HG03354 (cell line): ENCODE results near the gene GNPDA2.
"Not testable (repeated sequence)": the region's sequence is repeated elsewhere in the genome, so short reads cannot be mapped to it uniquely, and the experiment has no call there.

Experiments used
- ATAC-seq: cut with Tn5 transposase; IDR thresholded peaks from one replicate; pipeline ENCODE4 v1.9.1; 2021; ENCODE audit warnings: mild to moderate bottlenecking; ENCODE audit not compliant: unreplicated experiment, poor library complexity, severe bottlenecking

Gene GNPDA2

DNA sequence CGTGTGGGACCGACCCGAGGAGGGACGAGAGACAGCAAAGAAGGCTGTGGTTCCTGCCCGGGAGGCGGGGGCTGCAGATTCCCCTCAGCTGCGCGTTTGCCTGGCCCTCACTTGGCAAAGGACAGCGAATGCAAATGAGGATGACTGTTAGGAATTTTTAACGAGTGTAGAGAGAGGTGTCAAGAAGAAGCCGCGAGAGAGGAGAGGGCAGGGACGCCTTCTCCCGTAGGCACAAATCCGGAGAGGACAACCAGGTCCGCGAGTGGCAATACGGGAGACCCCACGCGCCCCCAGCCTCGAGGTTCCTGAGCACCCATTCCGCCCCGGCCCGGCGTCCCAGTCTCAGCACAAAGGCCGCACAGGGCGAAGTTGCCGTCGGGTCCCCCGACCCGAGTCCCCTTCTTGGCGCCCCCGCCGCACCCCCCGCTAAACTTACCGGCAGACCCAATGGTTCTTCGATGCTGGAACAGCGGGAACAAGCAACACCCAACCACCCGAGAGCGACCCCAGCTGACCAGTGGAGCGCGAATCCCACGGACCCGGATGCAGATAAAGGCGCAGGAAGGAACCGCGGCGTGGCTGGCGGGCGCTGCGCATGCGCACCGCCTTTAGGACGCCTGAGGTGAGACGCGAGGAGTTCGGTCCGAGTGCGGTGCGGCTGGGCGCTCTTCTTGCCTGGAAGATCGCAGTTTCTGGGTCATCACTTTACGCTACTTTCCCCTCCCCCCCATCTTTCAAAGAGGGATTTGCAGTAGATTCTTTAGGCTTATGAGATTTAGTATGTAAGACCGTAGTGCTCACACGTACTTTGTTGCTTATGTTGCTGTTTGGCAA lies at the start of gene GNPDA2:
GNPDA2 (minus strand) TSS at position 519 of the 834 bp plus-strand sequence. CDS start 4,349 bp downstream, outside the sequence.
- peak; percentile 93 for ATAC-seq

DNA sequence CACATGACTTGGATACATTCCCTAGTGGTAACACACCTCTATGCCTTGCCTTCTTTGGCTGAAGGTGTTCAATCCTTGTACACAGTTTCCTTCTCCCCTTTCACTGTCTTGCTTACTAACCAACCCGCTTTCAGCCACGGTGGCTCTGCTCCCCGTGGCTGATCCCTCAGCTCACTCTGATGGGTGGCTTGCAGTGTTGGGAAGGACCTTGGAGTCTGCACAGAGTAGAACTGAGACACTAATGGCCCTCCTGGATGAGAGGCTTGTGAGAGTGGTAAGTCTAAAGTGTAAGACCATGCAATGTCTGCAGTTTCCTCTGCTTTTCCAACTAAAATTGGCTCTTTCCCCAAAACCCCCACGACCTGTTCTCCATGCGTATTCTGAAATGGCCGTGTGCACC lies 46.0 kb upstream of the GNPDA2 start:
- no peak for ATAC-seq

DNA sequence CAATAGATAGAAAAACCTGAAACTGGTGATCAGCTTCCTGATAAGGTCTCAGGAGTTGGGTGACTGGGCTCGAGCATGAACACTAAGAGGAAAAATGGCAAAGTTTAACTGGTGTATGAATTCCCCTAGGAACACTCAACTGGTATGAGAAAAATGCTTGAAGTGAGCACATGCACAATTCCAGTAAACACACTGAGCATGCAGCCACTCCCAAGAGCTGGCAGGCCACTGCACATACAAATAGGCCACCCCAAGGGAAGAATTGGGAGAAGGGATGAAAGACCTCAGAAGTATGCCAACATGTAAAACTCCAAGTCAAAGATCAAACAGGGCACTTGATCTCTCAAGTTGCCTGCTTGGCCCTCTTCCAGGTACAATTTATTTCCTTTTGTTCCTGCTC lies 45.4 kb upstream of the GNPDA2 start:
- ATAC-seq: no peak

DNA sequence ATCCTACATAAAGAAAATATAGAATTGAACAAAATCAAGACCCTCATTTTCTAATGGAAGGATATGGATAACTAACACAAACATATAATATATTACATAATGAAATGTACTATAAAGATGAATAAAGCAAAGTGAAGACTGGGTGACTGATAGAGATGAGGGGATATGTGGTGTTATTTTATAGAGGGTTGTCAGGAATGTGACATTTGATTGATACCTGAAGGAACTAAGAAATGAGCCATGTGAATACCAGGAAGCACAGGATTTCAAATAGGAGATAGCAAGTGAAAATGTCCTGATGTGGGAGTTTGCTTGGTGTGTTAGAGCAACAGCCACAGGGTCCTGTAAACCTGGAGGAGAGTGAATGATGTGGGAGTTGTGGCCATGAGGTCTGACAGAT lies 40.1 kb upstream of the GNPDA2 start:
- no peak for ATAC-seq

DNA sequence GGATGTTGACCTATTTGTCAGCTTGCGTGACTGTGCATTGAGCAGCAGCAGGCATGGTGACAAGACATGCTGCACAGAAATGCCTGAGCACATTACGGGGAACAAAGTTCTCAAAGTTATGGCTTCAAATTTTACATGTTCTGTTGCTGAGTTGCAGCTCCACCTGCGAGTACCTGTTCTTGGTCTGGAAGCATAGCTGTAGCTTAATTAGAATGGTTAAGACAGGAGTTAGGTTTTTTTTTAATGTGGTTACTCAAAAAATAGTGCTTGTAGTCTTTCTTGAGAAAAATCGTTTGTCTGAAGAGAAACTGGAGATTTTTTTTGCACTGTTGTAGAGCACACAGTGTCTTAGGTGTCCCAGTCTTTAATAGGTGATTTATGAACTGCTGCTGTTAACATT lies 38.8 kb upstream of the GNPDA2 start:
- ATAC-seq: no peak

DNA sequence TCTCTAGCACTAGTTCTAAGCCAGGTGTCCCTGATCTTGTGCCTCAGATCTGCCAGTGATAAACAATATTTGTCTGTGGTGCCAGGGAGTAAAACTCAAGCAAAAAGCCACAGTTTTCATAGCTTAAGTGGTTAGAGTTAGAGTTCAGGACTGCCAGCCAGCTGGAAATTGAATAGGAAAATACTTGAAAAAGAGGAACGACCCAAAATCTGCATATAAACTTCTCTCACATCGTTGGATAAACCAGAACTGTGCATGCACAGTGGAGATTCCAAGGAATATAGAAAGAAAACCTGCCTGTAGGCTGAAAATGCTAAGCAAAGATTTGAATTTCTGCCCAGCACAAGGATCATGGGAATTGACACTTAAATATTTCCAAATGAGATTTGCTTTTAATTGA lies 35.0 kb upstream of the GNPDA2 start:
- no peak for ATAC-seq

DNA sequence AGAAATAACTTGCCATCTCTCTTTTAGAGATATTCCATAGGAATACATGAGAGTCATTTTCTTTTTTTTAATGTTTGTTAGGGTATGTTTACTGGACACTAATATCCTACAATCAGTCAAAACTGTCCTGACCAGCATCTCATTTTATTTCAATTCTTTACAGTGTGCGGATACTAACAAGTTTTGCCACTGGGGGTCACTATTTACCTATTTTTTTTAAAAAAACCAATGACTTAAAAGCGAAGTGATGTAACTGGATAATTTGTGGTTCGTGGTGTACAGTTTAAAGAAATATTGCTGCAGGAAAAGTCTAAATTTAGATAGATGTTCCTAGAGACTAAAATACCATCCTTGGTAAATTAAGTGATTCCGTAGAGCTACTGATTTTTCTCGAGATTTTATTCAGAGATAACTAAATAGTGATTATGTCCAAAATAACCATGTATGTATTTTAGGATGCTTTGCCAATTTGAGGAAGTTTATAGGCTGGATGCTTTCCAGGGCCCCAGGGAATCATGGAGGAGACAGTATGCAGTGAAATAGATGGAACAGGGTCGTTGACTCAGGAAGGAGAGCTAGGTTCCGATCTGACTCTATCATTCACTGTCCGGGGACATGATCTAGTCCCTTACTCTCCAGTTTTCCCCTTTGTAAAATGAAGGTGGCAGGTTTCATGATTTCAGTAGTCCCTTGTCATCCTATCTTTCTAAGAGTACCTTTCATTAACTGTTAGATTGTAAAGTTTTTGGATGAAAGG lies 34.0 kb upstream of the GNPDA2 start:
- peak; percentile 92 for ATAC-seq

DNA sequence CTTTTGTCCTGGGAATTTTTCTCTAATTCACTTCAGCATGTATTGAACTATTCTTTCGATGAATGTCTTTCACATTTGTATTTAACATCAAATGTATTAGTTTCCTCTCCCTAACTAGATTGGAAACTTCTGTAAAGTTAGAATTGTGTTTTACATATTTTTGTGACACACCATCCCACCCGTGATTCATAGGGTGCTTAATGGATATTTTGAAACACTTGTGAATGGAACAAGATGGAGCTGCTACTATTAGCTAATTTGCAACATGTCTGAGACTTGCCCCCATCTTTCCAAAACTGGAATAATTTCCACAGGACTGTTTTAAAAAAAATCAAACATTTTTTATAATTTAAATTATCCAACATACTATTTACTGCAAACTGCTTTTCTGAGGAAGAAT lies 30.2 kb upstream of the GNPDA2 start:
- ATAC-seq: no peak

DNA sequence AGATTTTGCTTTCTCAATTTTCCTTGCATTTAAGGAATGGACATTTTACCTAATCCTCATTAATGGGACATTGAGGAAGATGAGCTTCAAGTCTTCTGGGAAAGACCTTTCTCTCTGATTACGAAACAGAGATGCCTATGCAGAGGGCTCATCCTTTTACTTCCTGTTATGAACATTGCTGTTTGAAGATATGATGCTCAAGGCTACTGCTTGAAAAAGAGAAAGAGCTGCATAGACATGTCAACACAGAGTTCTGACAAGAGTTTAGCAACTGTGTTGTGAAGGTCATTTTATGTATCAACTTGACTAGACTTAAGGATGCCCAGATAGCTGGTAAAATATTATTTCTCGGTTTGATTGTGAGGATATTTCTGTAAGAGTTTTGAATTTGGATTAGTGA lies 13.8 kb upstream of the GNPDA2 start:
- ATAC-seq: no peak

DNA sequence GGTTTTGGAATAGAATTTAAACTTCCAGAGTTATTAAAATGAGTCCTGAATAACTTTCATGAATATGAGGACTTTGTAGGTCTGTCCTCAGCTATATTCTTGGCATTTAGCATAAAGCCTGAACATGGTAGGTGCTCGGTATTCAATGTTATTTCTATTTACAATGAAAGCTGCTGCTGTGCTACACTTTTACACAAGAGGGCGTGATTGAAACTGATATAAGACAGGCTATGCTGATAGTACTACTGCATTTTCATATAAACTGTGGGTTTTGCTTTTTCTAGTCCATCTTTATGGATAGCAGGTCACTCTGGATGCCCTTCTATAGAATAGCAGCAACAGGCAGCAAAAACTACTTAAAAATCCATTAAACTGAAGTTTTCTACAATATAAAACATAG lies 12.3 kb upstream of the GNPDA2 start:
- ATAC-seq: no peak

DNA sequence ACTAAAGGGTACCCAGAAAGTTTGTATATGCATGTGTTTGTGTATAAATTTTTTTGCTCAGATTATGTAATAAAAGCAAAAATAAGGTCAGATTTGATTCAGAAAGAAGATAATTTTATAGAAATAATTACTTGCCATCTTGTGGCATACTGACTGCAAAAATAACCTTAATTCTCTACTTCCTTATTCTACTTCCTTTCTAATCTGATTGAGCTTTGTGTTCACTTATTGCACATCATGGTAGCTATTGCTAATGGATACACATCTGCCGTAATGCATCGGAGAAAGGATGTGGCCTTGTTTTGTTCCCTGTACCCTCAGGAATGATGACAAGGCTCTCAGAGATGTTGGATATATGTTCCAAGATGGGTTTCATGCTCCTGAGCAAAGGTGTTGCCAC lies 10.5 kb upstream of the GNPDA2 start:
- ATAC-seq: no peak

DNA sequence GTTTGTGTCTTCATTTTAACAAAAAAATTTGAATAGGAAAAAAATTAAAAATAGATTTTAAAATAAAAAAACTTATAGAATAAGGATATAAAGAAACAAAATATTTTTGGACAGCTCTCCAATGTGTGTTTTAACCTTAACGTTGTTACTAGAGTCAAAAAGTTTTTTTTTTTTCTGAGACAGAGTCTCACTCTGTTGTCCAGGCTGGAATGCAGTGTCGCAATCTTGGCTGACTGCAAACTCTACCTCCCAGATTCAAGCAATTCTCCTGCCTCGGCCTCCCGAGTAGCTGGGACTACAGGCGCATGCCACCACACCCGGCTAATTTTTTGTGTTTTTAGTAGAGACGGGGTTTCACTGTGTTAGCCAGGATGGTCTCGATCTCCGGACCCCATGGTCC lies 2.3 kb upstream of the GNPDA2 start:
- not testable (repeated sequence) for ATAC-seq

DNA sequence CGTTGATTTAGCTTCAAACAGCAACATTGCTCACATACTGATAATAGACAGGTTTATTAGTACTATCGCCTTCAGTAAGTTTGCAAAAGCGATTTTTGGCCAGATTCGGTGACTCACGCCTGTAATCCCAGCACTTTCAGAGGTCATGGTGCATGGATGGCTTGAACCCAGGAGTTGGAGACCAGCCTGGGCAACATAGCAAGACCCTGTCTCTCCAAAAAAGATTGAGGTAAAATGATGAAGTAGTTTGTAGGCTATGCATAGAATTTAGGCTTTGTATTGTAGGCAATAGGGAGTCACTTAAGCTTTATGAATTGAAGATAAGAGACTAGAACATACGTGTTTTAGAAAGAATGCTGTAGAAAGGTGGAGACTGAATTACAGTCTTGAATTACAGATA lies 1.1 kb upstream of the GNPDA2 start:
- no peak for ATAC-seq

DNA sequence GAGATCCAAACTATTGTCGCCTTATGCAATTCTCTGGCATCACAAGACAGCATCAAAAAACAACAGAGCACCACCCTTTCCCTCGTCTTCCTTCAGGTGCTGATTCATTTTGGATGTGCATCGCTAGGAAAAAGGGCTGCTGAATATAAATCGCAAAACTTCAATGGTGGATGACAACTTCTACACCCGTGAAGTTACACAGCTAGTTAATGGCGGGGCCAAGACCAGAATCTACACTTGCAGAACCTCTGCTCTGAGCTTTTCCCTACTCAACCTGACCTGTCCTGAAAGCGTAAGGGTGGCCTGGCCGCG lies 674 bp downstream of the GNPDA2 start:
- no peak for ATAC-seq

DNA sequence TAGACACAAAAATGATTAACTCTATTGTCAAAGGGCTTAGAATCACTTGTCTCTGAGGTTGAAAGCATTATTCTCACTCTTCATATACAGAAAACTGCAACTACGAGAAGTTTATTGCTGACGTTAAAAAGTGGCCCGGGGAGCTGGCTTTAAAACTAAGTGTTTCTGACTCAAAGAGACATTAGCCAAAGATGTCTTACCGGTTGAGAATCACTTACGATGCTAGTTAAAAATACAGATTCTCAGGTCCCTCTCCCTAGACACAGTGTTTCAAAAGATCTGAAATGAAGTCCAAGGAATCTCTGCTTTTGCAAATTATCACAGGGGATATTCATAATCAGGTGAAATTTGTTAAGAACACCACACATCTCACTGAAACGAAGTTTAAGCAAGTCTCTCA lies 1.2 kb downstream of the GNPDA2 start:
- ATAC-seq: no peak

DNA sequence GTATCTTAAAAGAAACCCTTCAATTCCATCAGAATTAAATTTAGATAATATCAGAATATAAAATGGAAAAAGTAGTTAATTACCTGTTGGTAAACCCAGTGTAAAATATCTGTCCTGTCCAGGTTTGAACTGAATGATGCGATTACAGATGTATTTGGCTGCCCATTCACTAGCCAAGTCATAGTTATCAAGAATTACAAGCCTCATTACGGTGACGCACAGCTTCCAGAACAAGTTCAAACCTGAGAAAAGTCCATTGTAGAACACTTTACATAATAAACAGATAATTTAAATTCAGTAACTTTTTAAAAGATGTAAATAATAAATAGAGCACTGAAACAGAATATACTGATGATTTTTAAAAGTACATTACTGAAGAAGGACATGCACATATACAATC lies 4.4 kb downstream of the GNPDA2 start:
- no peak for ATAC-seq

DNA sequence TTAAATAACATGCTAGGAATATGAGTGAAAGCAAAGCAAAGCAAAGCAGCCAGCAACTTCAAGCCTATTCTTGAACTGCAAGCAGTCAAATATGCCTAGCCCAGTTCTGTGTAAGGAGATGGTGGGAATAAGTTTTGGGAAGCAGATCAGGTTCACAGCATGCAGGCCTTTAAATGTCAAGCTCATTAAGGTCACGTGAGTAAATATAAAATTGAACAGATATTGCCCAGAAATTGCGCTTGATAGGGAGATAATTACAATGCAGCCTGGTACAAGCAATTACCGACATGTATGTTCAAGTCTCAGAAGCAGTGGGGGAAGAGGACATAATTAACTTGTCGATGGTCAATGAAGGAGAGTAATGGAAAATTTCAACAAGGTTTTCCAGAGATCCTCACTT lies 6.0 kb downstream of the GNPDA2 start:
- no peak for ATAC-seq

DNA sequence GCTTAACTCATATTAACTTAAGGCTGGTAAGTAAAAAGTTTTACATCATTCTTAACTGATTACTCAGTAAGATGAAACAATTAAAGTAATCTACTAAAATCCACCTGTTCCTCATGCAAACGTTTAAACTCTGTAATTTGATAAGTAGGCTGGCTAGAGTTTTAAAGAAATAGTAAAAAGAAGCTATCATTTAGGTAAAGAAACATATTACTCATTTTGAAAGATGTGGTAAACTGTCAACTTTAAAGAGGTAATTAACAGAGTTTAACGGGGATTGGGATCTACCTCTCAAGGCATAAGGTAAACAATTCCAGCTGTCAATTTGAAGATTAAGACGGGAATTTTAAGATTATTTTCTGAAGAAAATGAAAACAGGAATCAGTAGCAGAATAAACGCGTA lies 9.8 kb downstream of the GNPDA2 start:
- no peak for ATAC-seq

DNA sequence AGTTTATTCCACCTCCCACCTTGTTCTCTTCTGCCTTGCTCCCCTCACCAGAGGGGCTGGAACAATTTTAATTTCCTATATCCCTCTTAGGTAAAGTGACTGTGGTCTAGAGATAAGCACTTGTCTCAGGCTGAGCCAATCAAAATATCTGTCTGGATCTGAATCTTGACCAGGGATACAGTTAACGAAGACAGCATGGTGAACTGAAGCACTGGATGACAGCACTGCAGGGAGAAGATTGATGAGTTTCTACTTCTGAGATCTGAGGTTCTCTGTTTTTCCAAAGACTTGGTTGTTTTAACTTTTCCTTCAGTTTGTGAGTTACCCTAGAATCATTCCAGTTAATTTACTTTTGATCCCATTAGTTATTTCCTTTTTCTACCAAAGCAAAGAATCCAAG lies 13.2 kb downstream of the GNPDA2 start:
- no peak for ATAC-seq

DNA sequence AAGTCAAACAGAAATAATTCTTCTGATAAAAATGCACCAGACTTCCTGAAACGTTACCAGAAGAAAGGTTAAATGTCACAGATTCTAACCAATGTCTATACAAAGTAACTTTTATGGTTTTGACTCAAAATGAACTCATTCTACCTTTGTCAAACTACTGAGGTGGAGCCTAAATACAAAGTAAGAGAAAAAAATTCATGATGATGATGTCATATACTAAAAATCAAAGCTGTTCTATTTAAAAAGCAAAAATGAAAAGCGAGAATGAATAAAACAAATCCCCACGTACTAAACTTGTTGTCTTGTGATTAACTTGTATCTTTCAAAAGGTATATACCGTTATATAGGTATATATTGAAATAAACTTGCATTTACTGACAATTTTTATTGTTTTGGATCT lies 21.7 kb downstream of the GNPDA2 start:
- no peak for ATAC-seq

DNA sequence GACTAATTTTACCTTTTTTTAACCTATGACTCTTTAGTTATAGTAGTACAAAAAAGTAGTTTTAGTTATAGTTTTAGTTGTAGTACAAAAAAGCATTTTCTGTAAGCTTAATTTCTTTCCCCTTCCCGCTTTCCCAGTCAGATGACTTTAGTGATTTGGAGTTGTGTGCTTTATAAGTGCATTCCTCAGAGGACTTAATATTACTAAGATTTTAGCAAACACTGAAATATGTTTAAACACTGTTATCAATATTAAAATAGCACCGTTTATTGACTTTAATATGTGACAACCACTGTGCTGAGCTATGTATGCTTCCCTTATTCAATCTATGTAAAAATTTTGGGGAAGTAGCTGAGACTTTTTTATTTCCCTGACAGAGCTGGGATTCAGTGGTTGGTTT lies 25.3 kb downstream of the GNPDA2 start:
- ATAC-seq: no peak
